ENCODE data around the gene ADAMTS12. TPM values are rescaled to one million over a fixed set of nuclear protein-coding genes. Genes with fewer than 3 reads are reported as not detected.

The ADAMTS12 gene
- total RNA-seq, 1 experiment from 2014 or later, result 6.2 TPM

DNA sequence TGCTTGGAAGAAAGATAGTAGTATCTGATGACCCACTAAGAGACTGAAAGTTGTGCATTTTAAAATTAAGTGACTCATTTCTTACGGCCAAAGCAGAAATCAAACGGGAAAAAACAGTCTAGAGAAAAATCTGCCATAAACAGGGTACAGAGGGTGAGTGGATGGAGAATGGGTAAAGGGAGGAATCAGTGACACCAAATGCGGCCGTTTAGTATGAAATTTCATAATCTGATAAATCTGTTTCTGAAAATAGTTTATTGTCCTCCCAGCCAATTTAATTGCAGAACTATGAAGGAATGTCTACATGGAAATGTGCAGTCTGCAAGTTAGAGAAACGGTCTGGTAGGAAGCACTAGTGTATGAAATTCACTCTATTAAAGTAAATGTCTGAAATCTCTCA is 39.5 kb downstream of the ADAMTS12 start:
- H3K14ac ChIP-seq (ENCODE audit: insufficient read depth, low read length), result no peak overlapping the region
- no peak overlapping the region for H2AFZ ChIP-seq (ENCODE audit: low read length)

More for the DNA sequence above, 39.5 kb downstream of the ADAMTS12 start:
- Histone ChIP-seq H3K56ac (ENCODE audit: insufficient read length, low read depth, low read length) (no peak overlapping the region), H3K9ac (ENCODE audit: extremely low read depth, insufficient read length, low read length) (no peak overlapping the region), H3K79me2 (ENCODE audit: insufficient read depth, low read length) (peaks cover 2% of the 10 kb centered on the region; the same call in 1 of the 2 replicates), H3K9me3 (ENCODE audit: control insufficient read depth, low read depth, low read length) (no peaks in the 10 kb centered on the region), H3K18ac (ENCODE audit: insufficient read length, low read depth, low read length) (no peak overlapping the region), H4K5ac (ENCODE audit: insufficient read length, low read depth, low read length) (no peak overlapping the region), H2AK5ac (ENCODE audit: insufficient read length, low read length) (no peak overlapping the region), H3K23me2 (ENCODE audit: insufficient read length, low read depth, low read length, poor library complexity, severe bottlenecking) (no peaks in the 10 kb centered on the region), H2BK120ac (ENCODE audit: low read depth, low read length, poor library complexity, severe bottlenecking) (no peak overlapping the region), H3K79me1 (ENCODE audit: insufficient read depth, low read depth, low read length, poor library complexity, severe bottlenecking) (no peaks in the 10 kb centered on the region), H3K4me2 (ENCODE audit: insufficient read depth, insufficient read length, low read length) (no peak overlapping the region), H3K23ac (ENCODE audit: insufficient read length, low read depth, low read length) (no peak overlapping the region), H2BK12ac (ENCODE audit: insufficient read length, low read depth, low read length) (no peak overlapping the region), H2BK20ac (ENCODE audit: low read depth, low read length, poor library complexity, severe bottlenecking) (no peak overlapping the region), H3K4me1 (ENCODE audit: insufficient read depth, low read length) (peaks cover 9% of the 10 kb centered on the region), H3T11ph (ENCODE audit: low read length) (no peak overlapping the region), H3K27me3 (ENCODE audit: insufficient read depth, low read length) (no peaks in the 10 kb centered on the region), H4K20me1 (ENCODE audit: control insufficient read depth, insufficient read depth, insufficient read length) (no peaks in the 10 kb centered on the region), H4K91ac (ENCODE audit: insufficient read length, low read depth, low read length) (no peak overlapping the region), H3K4ac (ENCODE audit: low read depth, low read length) (no peak overlapping the region), H3K27ac (ENCODE audit: insufficient read length, low read depth, low read length) (no peak overlapping the region), H2BK15ac (ENCODE audit: low read depth, low read length) (no peak overlapping the region), H2BK5ac (ENCODE audit: insufficient read length, low read length) (no peak overlapping the region), H4K8ac (replicated peaks; ENCODE audit: insufficient read length, low read depth, low read length) (no peak overlapping the region)
- peak overlapping the region in 1 of 3 experiments; percentile 69; a peak in 2 of 7 replicates for H3K27ac Mint-ChIP-seq
- no peak for TF ChIP-seq CTCF (conservative IDR thresholded peaks at IDR 0.05)
- H3K36me3 Mint-ChIP-seq (ENCODE audit: insufficient read depth in 1 of 3, low read depth in 3 of 3), result no peaks in the 10 kb centered on the region; a peak in 1 of 7 replicates
- H3K27me3 Mint-ChIP-seq (ENCODE audit: low read depth), result no peaks in the 10 kb centered on the region
- no peaks in the 10 kb centered on the region for H3K9me3 Mint-ChIP-seq
- peaks cover 34 to 39% of the 10 kb centered on the region in 2 experiments for H3K4me1 Mint-ChIP-seq
- no peak overlapping the region for H3K4me3 Mint-ChIP-seq
- WGBS (ENCODE audit: extremely low coverage, insufficient read length, low lambda C conversion rate), result no CpG with 5 or more reads among the region's 5 CpGs
- DNase-seq, result no peak

All from H9 (cell line).